ENCODE measurements around the gene CAPNS2.

The CAPNS2 gene

GRCh38 chr16:55566432-55567175 lies at the start of gene CAPNS2:
CAPNS2 (plus strand) TSS chr16:55566684; CDS start chr16:55566757, 73 bp downstream.
- no peak for DNase-seq

DNA sequence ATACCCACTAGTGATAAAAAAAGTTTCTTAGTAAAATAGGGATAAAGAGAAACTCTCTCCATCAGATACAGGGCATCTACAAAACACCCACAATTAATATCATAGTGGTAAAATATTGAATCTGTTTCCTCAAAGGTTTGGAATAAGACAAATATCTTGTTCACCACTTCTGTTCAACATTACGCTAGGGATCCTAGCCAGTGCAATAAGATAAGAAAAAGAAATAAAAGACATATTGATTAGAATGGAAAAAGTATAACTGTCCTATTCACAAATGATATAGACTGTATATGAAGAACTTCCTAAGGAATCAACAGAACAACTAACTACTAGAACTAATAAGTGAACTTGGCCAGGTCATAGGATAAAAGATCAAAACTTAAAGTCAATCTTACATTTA lies 44.7 kb upstream of the CAPNS2 start:
- no peak for DNase-seq

- DNase-seq, result no peak
These were observed 40.0 kb upstream of the CAPNS2 start for GRCh38 chr16:55526441-55526840.

DNA sequence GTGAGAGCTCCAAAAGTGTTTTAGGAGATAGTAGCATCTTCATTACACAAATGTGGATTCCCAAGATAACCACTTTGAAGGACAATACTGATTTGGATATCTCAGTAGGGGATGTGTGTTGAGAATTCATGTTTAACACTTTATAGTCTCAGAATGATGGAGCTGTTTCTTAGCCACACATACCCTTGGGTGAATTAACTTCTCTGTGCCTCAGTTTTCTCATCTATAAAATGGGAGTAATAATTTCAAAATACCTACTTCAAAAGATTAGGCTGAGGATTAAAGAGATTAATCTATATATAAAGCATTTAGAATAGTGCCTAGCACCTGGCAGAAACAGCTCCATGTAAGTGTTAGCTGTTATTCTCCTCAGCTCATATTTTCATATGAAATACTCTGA lies 38.6 kb upstream of the CAPNS2 start:
- DNase-seq, result no peak

DNA sequence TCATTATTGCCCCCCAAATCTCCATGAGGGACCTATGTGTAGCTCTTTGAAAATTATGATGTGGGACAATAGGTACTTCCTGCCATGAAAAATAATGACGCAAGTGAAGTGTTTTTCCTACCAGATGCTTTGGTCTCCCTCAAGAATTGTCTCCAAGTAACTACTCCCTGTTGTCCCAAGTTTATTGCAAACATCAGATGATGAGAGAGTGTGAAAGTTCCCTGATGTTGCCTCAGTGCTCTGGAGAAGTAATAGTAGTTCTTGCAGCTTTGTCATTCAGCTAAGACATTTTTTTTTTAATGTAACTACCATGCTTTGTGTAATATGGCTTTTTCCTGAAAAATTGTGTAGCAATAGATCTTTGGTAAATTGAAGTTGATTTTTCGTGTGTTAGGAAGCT lies 37.5 kb upstream of the CAPNS2 start:
- no peak for DNase-seq

DNA sequence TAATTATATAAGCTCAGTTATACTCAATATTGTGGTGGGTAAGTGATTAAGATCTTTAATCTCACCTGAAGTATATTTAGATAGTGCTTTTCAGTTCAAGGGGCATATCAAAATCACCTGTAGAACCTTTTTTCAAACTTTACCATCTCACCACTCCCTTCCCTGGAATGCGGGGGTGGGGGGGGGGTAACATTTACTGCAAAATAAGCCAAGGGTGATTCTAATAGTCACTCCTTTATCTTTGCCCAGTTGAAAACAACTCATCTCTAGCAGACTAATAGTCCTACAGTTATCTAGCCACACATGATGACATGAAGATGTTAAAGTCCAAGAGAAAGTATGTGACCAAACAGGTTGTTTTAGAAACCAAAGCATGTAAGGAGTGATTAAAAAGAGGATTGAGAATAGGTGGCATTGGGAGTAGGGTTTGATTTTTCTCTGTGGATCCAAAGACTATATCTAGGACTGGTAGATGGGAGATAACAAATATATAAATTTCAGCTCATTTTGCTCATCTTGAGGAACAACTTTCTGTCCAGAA lies 36.1 kb upstream of the CAPNS2 start:
- no peak for DNase-seq

GRCh38 chr16:55532227-55532626 lies 34.3 kb upstream of the CAPNS2 start:
- DNase-seq, result no peak

DNA sequence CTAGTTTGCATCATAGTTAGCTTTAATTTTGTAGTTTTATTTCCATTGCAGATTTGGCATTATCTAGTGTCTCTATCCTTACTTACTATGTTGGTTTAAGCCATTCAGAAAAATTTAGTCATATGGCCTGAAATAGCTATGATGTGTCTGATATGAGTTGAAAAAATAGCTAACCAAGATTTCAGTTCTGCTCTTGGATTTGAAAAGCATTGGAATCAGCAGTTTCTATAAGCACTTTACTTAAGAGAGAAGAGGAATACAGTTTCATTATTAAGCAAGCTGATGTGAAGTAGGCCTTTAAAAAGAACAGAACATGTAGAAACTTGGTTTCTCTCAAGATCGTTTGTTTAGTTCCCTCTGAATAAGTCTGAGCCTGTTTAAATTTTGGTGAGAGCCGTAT lies 31.7 kb upstream of the CAPNS2 start:
- no peak for DNase-seq

- no peak for DNase-seq
These were observed 27.4 kb upstream of the CAPNS2 start for GRCh38 chr16:55539049-55539448.

GRCh38 chr16:55539488-55539887 lies 27.0 kb upstream of the CAPNS2 start:
- DNase-seq, result no peak

DNA sequence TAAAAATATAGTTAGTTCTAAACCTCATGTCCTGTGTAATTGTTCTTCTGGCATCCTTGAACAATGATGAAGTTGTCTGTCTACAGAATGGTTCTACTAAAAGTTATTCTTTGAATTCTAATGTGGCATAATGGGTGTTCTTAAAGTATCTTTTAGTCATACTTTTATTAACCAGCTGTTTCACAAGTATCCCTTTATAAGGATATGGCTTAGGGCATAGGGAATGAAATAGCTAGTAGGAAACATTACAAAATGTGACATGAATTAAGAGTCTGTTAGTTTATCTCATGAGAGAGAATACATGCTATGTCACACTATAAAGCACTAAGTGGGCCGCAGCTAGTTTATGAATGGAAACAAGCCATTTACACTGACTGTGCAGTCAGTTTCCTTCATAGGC lies 26.3 kb upstream of the CAPNS2 start:
- DNase-seq, result no peak

DNA sequence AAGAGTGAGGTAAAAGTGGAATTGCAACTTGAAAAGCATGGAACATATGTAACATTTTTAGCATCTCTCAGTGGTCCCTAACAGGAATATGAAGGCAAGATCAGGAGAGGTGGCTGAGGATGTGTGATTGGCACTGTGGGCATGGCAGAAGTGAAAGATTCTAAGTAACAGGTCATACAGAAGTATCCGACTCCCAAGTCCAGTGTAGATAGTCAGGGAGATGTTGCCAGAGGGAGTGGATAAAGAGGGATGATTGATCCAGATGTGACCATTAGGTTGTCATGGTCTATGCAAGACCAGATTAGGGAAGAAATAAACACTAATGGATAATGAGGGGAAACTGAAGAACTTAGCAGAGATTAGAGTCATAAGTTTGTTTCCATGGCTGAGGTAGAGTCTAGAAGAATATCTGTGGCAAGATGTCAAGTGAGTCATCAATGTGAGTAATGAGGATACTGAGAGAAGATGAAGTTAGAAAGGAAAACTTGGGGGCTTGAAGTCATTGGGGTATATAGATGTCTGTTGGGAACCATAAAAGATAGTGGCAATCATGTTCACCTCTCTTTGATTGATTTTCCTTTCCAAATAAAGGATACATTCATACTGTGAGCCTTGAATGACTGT lies 23.9 kb upstream of the CAPNS2 start:
- no peak for DNase-seq

DNA sequence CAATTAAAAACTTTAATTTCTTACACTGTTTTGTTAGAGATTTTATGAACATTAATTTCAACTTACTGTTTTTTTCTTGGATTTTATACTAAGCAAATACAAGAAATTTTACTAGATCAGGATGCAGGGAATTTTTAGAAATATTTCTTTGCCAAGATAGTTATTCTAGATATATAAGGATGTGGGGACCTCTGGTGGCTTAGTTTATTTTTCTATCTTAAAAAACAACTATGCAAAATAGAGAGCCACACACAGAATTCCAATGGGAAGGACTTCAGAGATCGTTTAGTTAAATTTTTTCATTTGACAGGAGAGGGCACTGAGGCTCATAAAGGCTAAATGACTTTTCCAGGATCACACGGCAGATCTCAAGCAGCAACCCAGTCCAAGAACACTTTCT lies 23.0 kb upstream of the CAPNS2 start:
- no peak for DNase-seq

DNA sequence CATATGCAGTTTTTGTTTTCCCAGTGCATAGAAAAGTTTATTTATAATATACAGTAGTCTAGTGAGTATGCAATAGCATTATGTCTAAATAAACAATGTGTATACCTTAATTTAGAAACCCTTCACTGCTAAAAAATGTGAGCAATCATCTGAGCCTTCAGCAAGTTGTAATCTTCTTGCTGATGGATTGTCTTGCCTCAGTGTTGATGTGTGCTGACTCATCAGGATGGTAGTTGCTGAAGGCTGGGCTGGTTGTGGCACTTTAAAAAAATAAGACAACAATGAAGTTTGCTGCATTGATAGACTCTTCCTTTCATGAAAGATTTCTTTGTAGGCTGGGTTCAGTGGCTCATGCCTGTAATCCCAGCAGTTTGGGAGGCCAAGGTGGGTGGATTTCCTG lies 13.9 kb upstream of the CAPNS2 start:
- DNase-seq, result no peak

DNA sequence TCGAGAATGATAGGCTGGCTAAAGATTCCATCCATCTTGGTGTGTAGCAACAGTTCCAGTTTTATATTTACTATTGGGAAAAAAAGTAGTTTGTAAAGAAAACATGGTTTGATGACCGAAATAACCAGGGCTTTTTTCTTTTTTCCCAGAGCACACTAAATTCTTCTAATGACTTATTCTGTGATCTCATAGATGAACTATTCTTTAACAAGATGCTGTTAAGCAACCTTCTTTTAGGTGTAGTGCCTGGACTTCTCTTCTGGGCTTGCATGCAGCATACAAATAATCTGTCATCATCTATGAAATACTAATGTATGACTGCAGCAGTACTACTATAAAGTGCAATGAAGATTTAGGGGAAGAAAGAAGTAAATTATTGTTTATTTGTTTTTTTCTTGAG lies 11.0 kb upstream of the CAPNS2 start:
- no peak for DNase-seq

- DNase-seq, result no peak
These were observed 9.3 kb upstream of the CAPNS2 start for GRCh38 chr16:55557186-55557585.

- no peak for DNase-seq
These were observed 7.3 kb upstream of the CAPNS2 start for GRCh38 chr16:55559233-55559632.

DNA sequence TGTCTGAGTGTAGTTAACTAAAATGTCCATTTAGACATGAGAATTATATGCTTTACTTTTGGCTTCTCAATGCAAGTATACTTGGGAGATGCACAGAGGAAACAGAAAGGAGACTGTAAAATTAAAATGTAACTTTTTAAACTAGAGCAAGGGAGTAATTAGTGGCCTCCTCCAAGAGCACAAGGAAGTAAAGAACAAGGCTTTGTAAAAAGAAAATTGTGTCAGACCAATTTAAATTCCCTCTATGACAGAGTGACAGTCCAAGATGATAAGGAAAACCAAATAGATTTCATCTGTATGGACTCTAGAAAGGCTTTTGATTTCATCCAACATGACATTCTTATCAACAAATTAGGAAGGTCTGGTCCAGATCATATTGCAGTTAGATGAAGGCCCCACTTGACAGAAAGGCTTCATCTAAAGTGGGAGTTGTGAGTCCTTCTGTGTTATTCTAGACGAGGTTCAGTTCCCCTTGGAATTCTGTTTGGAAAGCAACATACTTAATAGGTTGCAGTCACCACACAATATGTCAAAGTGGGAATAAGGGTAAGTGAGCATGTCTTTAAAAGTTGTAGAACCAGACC lies 6.5 kb upstream of the CAPNS2 start:
- DNase-seq, result no peak

DNA sequence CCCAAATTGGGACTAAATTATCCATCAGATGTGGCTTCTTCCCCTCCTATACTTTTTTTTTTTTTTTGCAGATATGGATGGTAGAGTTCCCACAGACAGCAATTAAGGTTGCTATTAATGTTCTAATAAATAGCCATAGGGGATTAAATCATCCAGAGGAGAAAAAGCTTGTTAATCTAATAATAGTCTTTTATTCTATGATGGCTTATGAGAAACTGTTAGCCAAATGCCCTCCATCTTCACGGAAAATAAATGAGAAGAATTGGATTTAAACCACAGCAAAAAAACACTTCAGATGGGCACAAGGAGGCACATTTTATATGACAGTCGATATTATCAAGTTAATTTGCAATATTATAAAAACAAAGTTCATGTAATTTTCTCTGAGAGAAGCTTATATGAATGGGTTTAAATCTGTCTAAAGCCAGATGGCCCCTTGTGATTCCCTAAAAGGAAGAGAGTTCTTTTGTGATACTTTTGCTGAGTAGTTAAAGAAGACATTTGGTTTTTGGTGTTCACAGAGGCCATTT lies 5.1 kb upstream of the CAPNS2 start:
- no peak for DNase-seq

- DNase-seq, result no peak
These were observed 3.5 kb upstream of the CAPNS2 start for GRCh38 chr16:55562936-55563335.

GRCh38 chr16:55563797-55564196 lies 2.7 kb upstream of the CAPNS2 start:
- no peak for DNase-seq

DNA sequence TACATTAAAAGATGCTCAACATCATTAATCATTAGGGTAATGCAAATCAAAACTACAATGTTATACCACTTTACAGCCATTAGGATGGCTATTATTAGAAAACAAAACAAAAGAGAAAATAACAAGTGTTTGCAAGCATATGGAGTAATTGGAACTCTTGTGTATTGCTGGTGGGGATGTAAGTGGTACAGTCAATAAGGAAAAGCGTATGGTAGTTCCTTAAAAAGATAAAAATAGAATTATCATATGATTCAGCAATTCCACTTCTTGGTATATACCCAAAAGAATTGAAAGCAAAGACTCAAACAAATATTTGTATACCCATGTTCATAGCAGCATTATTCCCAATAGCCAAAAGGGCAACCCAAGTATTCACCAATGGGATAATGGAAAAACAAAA lies 1.4 kb upstream of the CAPNS2 start:
- no peak for DNase-seq

- no peak for DNase-seq
These were observed 898 bp downstream of the CAPNS2 start for GRCh38 chr16:55567382-55567781.

DNA sequence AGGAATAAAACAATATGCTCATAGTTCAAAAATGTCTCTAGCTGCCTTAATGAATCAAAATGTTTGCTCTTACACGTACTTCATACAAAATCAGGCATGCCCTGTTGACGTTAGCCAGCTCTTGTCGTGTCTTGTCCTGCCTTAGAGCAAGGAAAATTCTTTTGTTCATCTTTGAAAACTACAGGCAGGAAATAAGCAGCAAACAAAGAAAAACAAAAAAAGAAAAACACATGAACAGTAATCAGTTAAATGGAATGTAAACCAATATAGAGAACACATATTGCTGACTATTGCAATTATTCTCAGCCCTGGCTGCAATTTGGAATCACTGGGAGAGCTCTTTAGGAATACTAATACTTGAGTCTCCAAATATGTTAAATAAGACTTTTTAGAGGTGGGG lies 1.7 kb downstream of the CAPNS2 start:
- DNase-seq, result no peak
